ENCODE results near the gene SHF.

SHF gene

GRCh38 chr15:45198337-45199135 is 10.8 kb upstream of the SHF start:
- FAIRE-seq, result peak; percentile 84

- FAIRE-seq, result no peak
Observed at GRCh38 chr15:45197512-45197911, 9.7 kb upstream of the SHF start.

- FAIRE-seq, result no peak
Observed at GRCh38 chr15:45187578-45187893, 230 bp downstream of the SHF start.

GRCh38 chr15:45186771-45187577 is 792 bp downstream of the SHF start:
- no peak for FAIRE-seq

GRCh38 chr15:45185903-45186770 is 1.6 kb downstream of the SHF start:
- no peak for FAIRE-seq

GRCh38 chr15:45185069-45185779 is 2.5 kb downstream of the SHF start:
- no peak for FAIRE-seq

- no peak for FAIRE-seq
Observed at GRCh38 chr15:45184562-45185041, 3.2 kb downstream of the SHF start.

GRCh38 chr15:45183511-45183910 is 4.3 kb downstream of the SHF start:
- no peak for FAIRE-seq

GRCh38 chr15:45182996-45183395 is 4.8 kb downstream of the SHF start:
- no peak for FAIRE-seq

- no peak for FAIRE-seq
Observed at GRCh38 chr15:45181491-45182285, 6.1 kb downstream of the SHF start.

- FAIRE-seq, result no peak
Observed at GRCh38 chr15:45180648-45181436, 6.9 kb downstream of the SHF start.

GRCh38 chr15:45180201-45180600 is 7.6 kb downstream of the SHF start:
- FAIRE-seq, result no peak

- no peak for FAIRE-seq
Observed at GRCh38 chr15:45179221-45179985, 8.4 kb downstream of the SHF start.

GRCh38 chr15:45177285-45177684 is 10.5 kb downstream of the SHF start:
- FAIRE-seq, result no peak

GRCh38 chr15:45174577-45174976 is 13.2 kb downstream of the SHF start:
- no peak for FAIRE-seq

- no peak for FAIRE-seq
Observed at GRCh38 chr15:45174069-45174468, 13.7 kb downstream of the SHF start.

- no peak for FAIRE-seq
Observed at GRCh38 chr15:45171912-45172311, 15.9 kb downstream of the SHF start.

- no peak for FAIRE-seq
Observed at GRCh38 chr15:45169608-45170480, 17.9 kb downstream of the SHF start.

Measured in G401.6 (cell line).